ENCODE data around the gene CCL26.
"Not testable (repeated sequence)": the region's sequence is repeated elsewhere in the genome, so short reads cannot be mapped to it uniquely, and the experiment has no call there.

CCL26 gene

GRCh38 chr7:75795831-75796285, 23.8 kb upstream of the CCL26 start:
- no peak overlapping the region for H3K4me3 ChIP-seq (replicated peaks; ENCODE audit: low read depth, low read length)
- no peak for TF ChIP-seq CTCF (IDR thresholded peaks at IDR 0.05; ENCODE audit: low read depth, low read length, missing control alignments)
- DNase-seq (ENCODE audit: extremely low read depth, low read depth), result no peak

- H3K4me3 ChIP-seq (replicated peaks; ENCODE audit: low read depth, low read length), result no peak overlapping the region
- TF ChIP-seq CTCF (IDR thresholded peaks at IDR 0.05; ENCODE audit: low read depth, low read length, missing control alignments), result no peak
- no peak for DNase-seq (ENCODE audit: extremely low read depth, low read depth)
Measured at GRCh38 chr7:75793676-75794075, 21.7 kb upstream of the CCL26 start.

GRCh38 chr7:75792567-75792966, 20.6 kb upstream of the CCL26 start:
- DNase-seq (ENCODE audit: extremely low read depth, low read depth); H3K4me3 ChIP-seq (replicated peaks; ENCODE audit: low read depth, low read length): not testable (repeated sequence)

GRCh38 chr7:75789361-75789924, 17.4 kb upstream of the CCL26 start:
- no peak for DNase-seq (ENCODE audit: extremely low read depth, low read depth)

GRCh38 chr7:75788154-75788847, 16.3 kb upstream of the CCL26 start:
- not testable (repeated sequence) for DNase-seq (ENCODE audit: extremely low read depth, low read depth); H3K4me3 ChIP-seq (replicated peaks; ENCODE audit: low read depth, low read length)

More at GRCh38 chr7:75789361-75789924, 17.4 kb upstream of the CCL26 start:
- no peak for TF ChIP-seq CTCF (IDR thresholded peaks at IDR 0.05; ENCODE audit: low read depth, low read length, missing control alignments)
- no peak overlapping the region for H3K4me3 ChIP-seq (replicated peaks; ENCODE audit: low read depth, low read length)

GRCh38 chr7:75783058-75783457, 11.0 kb upstream of the CCL26 start:
- H3K4me3 ChIP-seq (replicated peaks; ENCODE audit: low read depth, low read length); DNase-seq (ENCODE audit: extremely low read depth, low read depth): not testable (repeated sequence)

- not testable (repeated sequence) for H3K4me3 ChIP-seq (replicated peaks; ENCODE audit: low read depth, low read length); DNase-seq (ENCODE audit: extremely low read depth, low read depth)
Measured at GRCh38 chr7:75780647-75781273, 8.7 kb upstream of the CCL26 start.

GRCh38 chr7:75779516-75779915, 7.5 kb upstream of the CCL26 start:
- DNase-seq (ENCODE audit: extremely low read depth, low read depth); H3K4me3 ChIP-seq (replicated peaks; ENCODE audit: low read depth, low read length): not testable (repeated sequence)

- not testable (repeated sequence) for DNase-seq (ENCODE audit: extremely low read depth, low read depth); H3K4me3 ChIP-seq (replicated peaks; ENCODE audit: low read depth, low read length)
Measured at GRCh38 chr7:75779035-75779434, 7.0 kb upstream of the CCL26 start.

GRCh38 chr7:75776295-75776971, 4.4 kb upstream of the CCL26 start:
- no peak overlapping the region for H3K4me3 ChIP-seq (replicated peaks; ENCODE audit: low read depth, low read length)
- TF ChIP-seq CTCF (IDR thresholded peaks at IDR 0.05; ENCODE audit: low read depth, low read length, missing control alignments), result no peak
- DNase-seq (ENCODE audit: extremely low read depth, low read depth), result peak; percentile 94

GRCh38 chr7:75773958-75774357, 1.9 kb upstream of the CCL26 start:
- not testable (repeated sequence) for DNase-seq (ENCODE audit: extremely low read depth, low read depth); H3K4me3 ChIP-seq (replicated peaks; ENCODE audit: low read depth, low read length)

All from HFF-Myc (cell line).